Medulla oblongata (tissue), 1 donor: ENCODE results near the gene TTC14.
A peak's percentile ranks its signal among the peaks of the same experiment; 100 is the strongest.
"Not testable (repeated sequence)": the region's sequence is repeated elsewhere in the genome, so short reads cannot be mapped to it uniquely, and the experiment has no call there.

Experiments used
- DNase-seq: peaks from one replicate; pipeline ENCODE4 v3.0.0-alpha.2; 2015; ENCODE audit errors: extremely low spot score

Gene TTC14

GRCh38 chr3:180601688-180602666 is at the start of gene TTC14:
Gene TTC14 (plus strand): TSS chr3:180602163. CDS start chr3:180602262, 99 bp downstream.
- peak; percentile 95 for DNase-seq

- DNase-seq: peak; percentile 47
Measured at GRCh38 chr3:180563406-180563805, 38.6 kb upstream of the TTC14 start.

DNA sequence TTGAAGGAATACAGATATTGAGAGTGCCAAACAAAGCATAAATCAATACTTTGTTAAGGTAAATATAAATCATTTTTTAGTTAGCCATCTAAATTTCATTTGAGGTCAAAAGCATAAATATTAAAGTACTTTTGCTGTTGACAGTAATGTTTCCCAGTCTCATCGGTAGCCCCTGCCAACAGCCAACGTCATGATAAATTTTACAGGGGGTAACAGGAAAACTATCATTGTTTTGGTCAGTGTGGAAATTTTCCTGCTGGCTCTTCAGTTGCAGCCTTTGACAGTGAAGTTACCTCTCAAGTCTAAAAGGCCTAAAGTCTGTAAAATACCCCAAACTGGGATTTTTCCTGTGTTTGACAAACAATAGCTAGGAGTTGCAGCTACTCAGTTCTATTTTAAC is 37.3 kb upstream of the TTC14 start:
- DNase-seq: no peak

DNA sequence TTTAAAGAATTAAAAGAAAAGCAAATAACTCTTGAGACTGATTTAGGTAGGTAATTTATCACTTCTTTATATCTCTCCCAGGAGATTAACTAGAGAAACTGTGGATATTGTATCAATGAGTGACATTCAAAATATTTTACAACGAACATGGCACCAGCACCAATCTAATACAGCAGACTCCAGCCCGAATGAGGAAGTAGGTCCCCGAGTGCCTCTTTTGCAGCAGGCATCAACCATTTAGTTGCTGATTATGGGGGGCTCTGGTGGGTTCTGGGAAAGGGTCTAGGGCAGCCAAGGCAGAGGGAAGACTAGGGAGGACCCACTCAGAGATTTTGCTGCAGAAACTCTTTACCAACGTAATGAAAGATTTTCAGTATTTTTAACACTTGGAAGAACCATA is 31.7 kb upstream of the TTC14 start:
- no peak for DNase-seq

- peak; percentile 16 for DNase-seq
Measured at GRCh38 chr3:180571831-180572598, 29.9 kb upstream of the TTC14 start.

DNA sequence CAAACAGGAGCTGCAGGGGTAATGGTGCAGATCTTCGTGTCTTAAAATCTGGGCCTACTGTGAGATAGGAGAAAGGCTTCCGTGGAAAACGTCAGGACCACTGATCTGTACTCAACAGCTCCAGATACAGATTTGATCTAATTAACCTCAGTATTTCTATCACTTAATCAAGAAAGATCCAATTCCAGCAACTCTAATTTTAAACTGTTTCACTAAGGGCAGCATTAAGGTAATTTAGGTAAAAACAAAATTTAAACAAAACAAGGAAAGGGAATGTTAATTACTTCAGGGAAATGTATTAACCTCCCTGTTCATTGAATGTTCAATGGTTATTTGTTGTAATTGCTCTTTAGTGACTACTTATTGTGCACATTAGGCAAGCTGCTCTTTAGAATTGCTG is 26.4 kb upstream of the TTC14 start:
- no peak for DNase-seq

- DNase-seq: no peak
Measured at GRCh38 chr3:180580934-180581333, 21.0 kb upstream of the TTC14 start.

- no peak for DNase-seq
Measured at GRCh38 chr3:180590396-180590795, 11.6 kb upstream of the TTC14 start.

- DNase-seq: not testable (repeated sequence)
Measured at GRCh38 chr3:180593631-180594030, 8.3 kb upstream of the TTC14 start.

DNA sequence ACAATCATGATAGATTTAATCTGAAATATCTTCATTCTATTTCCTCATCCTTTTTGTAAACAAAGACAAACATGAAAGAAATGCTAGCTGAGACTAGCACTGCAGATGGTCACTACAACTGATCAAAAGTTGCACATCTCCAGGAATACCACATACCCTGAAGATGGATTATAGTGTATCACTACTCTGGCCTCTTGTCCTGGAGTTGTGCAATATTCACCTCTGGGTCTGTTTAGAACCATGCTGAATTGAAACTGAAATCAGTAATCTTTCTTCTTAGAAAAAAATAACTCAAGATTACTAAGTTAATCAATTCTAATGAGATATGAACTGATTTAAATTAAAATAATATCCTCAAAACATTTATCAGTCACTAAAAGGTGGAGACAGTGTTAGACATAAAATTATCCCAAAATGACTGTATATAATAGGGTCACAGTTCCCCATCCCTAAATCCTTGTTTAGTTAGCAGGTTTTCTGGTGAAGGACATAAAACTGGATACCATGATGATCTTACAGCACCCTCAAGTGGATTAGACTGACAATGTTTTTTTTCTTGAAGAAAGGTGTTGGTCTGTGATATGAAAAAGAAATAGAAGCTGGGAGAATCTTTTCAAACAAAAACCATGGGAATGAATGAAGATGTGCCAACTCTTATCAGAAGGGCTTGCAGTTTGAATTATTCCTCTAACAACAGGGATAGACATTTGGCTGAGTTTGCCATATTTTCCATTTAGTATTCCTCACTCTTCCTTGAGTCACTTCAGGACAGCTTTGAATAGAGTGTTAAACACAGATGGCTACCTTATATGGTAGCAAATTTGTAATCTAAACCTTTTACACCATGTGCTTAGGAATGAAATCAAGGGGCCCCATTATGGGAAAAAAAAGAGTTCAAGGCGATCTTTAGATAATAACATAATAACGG is 7.1 kb upstream of the TTC14 start:
- peak; percentile 81 for DNase-seq

GRCh38 chr3:180595559-180595935 is 6.4 kb upstream of the TTC14 start:
- DNase-seq: no peak

DNA sequence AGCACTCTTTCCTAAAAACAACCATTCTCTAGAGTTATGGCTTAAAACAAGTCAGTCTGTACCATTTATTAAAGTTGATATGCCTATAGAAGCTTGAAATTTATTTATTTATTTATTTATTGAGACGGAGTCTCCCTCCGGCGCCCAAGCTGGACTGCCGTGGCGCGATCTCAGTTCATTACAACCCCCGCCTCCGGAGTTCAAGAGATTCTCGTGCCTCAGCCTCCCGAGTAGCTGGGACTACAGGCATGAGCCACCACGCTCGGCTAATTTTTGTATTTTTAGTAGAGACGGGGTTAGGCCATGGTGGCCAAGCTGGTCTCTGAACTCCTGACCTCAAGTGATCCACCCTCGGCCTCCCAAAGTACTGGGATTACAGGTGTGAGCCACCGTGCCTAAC is 1.5 kb upstream of the TTC14 start:
- no peak for DNase-seq

- no peak for DNase-seq
Measured at GRCh38 chr3:180611006-180611405, 9.0 kb downstream of the TTC14 start.

DNA sequence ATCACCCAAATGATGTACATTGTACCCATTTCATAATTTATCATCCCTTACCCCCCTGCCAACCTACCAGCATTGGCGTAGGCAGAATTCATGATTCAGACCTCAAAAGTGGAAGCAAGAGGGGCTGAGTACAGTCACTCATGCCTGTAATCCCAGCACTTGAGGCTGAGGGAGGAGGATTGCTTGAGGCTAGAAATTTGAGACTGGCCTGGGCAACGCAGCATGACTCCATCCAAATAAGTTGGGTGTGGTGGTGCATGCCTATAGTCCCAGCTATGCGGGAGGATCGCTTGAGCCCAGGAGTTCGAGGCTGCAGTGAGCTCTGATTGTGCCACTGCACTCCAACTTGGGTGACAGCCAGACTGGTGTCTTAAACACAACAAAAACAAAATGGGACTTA is 10.4 kb downstream of the TTC14 start:
- DNase-seq: no peak

GRCh38 chr3:180615954-180616353 is 14.0 kb downstream of the TTC14 start:
- no peak for DNase-seq

GRCh38 chr3:180617049-180617448 is 15.1 kb downstream of the TTC14 start:
- DNase-seq: no peak

GRCh38 chr3:180618563-180618962 is 16.6 kb downstream of the TTC14 start:
- not testable (repeated sequence) for DNase-seq

- no peak for DNase-seq
Measured at GRCh38 chr3:180619723-180620122, 17.8 kb downstream of the TTC14 start.

DNA sequence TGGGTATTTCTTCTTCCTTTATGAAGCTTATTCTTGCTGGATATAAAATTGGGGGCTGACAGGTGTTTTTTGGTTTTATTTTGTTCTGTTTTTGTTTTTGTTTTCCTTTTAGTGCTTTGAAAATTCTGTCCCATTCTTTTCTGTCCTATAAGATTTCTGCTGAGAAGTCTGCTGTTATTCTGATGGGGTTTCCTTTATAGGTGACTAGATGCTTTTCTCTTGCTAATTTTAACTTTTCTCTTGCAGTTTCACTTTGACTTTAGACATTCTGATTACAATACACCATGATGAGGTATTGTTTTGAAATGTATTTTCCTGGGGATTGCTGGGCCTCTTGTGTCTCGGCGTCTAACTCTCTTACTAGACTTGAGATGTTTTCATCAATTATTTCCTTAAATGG is 22.8 kb downstream of the TTC14 start:
- no peak for DNase-seq

GRCh38 chr3:180626844-180627243 is 24.9 kb downstream of the TTC14 start:
- DNase-seq: no peak

- DNase-seq: no peak
Measured at GRCh38 chr3:180630371-180630770, 28.4 kb downstream of the TTC14 start.

GRCh38 chr3:180631317-180631716 is 29.4 kb downstream of the TTC14 start:
- no peak for DNase-seq
